Panc1 (cell line): ENCODE measurements around the gene RANBP3.

Experiments
- CTCF ChIP-seq: fragments of 450-650 bp; IDR thresholded peaks from 2 replicates; pipeline ENCODE4 v1.5.1; 2017; ENCODE audit warnings: mild to moderate bottlenecking
- POLR2AphosphoS5 ChIP-seq: IDR thresholded peaks from 2 replicates; pipeline ENCODE4 v1.6.1; 2012; ENCODE audit warnings: mild to moderate bottlenecking, low read depth, low read length, moderate library complexity
- REST ChIP-seq, 2 experiments: IDR thresholded peaks; 2 replicates each; pipeline ENCODE4 v1.6.1; 2011 to 2012; ENCODE audit warnings: low read depth in 2 of 2, control low read depth in 1 of 2, low read length in 1 of 2, mild to moderate bottlenecking in 1 of 2, moderate library complexity in 1 of 2; ENCODE audit not compliant: insufficient read depth in 1 of 2
- SIN3A ChIP-seq: IDR thresholded peaks from 2 replicates; pipeline ENCODE4 v1.6.1; 2012; ENCODE audit warnings: low read depth, mild to moderate bottlenecking, low read length, moderate library complexity, borderline replicate concordance; ENCODE audit not compliant: insufficient read depth
- TCF7L2 ChIP-seq: IDR thresholded peaks from 2 replicates; pipeline ENCODE4 v1.6.1; 2011; ENCODE audit warnings: mild to moderate bottlenecking, low read depth, low read length, inconsistent platforms

GRCh38 chr19:6017576-6017975 is 39.6 kb upstream of the RANBP3 start:
- TF ChIP-seq CTCF (no peak), REST (IDR thresholded peaks at IDR 0.05; ENCODE audit: insufficient read depth in 1 of 2, low read depth in 2 of 2, low read length in 1 of 2) (no peak), TCF7L2 (no peak), POLR2AphosphoS5 (no peak), SIN3A (no peak)
